GM18508 (cell line): ENCODE measurements around the gene CELSR3.

ENCODE experiments used
- ATAC-seq: cut with Tn5 transposase; IDR thresholded peaks from one replicate; pipeline ENCODE4 v1.9.1; 2021; ENCODE audit warnings: moderate number of reproducible peaks; ENCODE audit not compliant: insufficient read depth, unreplicated experiment

The CELSR3 gene, protein sequence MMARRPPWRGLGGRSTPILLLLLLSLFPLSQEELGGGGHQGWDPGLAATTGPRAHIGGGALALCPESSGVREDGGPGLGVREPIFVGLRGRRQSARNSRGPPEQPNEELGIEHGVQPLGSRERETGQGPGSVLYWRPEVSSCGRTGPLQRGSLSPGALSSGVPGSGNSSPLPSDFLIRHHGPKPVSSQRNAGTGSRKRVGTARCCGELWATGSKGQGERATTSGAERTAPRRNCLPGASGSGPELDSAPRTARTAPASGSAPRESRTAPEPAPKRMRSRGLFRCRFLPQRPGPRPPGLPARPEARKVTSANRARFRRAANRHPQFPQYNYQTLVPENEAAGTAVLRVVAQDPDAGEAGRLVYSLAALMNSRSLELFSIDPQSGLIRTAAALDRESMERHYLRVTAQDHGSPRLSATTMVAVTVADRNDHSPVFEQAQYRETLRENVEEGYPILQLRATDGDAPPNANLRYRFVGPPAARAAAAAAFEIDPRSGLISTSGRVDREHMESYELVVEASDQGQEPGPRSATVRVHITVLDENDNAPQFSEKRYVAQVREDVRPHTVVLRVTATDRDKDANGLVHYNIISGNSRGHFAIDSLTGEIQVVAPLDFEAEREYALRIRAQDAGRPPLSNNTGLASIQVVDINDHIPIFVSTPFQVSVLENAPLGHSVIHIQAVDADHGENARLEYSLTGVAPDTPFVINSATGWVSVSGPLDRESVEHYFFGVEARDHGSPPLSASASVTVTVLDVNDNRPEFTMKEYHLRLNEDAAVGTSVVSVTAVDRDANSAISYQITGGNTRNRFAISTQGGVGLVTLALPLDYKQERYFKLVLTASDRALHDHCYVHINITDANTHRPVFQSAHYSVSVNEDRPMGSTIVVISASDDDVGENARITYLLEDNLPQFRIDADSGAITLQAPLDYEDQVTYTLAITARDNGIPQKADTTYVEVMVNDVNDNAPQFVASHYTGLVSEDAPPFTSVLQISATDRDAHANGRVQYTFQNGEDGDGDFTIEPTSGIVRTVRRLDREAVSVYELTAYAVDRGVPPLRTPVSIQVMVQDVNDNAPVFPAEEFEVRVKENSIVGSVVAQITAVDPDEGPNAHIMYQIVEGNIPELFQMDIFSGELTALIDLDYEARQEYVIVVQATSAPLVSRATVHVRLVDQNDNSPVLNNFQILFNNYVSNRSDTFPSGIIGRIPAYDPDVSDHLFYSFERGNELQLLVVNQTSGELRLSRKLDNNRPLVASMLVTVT (N-terminal part only)

DNA sequence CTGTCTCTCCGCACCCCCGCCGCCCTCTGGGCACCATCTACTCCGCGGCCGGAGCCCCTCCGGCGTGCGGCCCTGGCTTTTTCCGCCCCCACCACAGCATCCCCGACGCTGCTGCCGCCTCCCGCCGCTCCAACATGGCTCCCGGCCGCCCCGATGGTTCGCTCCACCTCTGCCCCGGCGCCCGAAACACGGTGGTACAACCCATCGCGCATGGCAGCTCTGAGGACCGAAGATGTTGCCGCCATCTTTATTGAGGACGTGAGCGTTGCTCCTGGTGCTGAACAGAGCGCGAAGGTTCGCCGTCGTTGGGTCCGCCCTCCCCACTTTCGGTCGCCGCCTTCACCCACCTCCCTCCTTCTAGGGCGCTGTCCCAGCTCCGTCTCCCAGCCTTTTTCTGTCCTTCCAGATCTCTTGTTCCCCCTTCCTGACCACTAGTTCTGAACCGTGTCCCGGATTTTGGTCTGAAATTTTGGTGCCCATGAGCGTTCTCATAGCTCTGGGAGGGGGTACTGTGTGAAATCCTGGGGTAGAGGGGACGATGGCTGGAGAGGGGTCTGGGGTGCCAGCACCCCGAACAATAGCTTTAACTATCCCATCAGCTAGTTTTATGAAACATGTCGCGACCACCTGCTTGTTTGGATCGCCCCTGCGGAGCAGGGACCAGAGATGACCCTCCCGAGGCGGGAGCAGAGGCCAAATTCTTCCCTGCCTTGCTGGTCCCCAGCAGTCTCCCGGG lies at the start of gene CELSR3:
TSS of gene CELSR3 (minus strand) at position 134 of the 736 bp plus-strand sequence. CDS start 252 bp downstream, outside the sequence.
- ATAC-seq, result no peak

DNA sequence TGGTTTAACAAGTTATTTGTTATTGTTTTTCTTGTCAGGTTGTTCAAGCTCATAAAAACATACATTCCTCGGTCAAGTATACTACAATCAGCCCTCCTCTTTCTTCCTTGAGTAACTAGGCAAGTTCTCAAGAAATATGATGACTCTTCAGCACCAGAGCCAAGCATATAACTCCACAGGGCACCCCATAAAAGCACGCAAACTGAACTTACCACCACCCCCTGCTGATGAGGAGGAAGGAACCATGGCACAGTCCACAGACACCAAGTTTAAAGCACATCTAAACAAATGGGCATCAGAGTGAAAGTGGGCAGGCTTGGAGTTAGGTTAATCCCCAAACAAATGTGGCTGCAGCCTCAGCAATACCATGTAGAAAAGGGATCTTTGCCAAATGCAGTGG lies 49.0 kb upstream of the CELSR3 start:
- no peak for ATAC-seq

DNA sequence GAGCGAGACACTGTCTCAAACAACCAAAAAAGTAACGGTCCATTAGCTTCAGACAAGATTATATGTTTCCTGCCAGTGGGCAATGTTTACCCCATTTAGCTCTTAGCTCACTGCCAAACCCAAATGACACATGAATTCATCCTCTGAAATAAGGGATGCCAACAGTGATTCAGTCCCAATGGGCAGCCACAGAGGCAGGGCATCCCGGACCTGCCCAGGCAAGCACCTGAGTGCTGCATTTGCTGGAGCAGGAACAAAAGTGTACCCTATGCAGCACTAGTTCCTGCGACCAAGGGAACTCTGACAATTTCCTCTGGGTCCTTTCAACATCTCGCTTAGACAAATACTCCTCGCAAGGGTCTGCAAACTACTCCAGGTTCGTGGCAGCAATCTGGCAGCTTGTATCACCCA lies 46.4 kb upstream of the CELSR3 start:
- no peak for ATAC-seq

DNA sequence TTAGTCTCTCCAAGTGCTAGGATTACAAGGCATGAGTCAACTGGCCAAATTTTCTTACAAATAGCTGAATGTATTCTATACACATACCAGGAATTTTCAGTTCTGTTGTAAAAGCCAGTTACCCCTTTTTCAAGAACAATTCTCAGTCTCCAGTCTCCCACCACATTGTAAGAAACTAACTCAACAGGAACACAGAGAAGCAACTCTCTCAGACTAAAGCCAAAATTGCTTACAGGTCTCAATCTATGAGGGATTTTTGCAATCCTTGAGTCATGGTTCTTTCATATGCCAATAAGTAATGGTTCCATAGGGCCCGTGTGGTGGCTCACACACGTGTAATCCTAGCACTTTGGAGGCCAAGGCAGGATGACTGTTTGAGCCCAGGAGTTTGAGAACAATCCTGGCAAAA lies 45.8 kb upstream of the CELSR3 start:
- no peak for ATAC-seq

DNA sequence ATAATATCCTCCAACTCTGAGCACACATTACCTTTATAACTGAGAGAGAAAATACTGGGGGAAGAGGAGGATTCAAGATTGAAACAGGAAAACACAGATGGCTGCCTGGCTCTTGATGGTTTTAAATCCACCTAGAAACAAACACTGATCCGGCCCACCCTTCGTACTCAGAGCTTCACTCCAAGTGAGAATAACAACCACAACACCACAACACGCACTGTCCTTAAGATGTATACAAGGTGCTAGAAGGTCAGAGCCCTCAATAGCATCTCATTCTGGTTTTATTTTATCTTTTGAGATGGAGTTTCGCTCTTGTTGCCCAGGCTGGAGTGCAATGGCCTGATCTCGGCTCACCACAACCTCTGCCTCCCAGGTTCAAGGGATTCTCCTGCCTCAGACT lies 44.5 kb upstream of the CELSR3 start:
- no peak for ATAC-seq

DNA sequence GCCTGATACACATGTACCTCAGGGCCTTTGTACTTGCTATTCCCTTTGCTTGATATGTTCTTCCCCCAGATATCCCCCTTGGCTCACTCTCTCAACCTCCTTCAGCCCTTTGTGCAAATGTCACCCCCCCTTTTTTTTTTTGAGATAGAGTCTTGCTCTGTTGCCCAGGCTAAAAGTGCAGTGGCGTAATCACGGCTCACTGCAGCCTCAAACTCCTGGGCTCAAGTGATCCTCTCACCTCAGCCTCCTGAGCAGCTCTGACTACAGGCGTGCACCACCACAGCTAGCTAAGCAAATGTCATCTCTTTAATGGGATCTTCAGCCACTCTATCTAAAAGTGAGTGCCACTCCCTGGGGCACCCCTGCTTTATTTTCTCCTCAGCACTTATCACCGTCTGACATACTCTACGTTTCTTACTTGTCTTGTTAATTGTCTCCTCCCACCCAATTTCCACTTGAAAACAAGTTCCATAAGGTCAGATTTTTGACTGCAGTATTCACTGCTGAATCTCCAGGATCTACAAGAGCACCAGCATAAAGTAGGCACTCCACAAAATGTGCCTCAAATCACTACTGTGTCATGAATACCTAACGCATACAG lies 39.7 kb upstream of the CELSR3 start:
- ATAC-seq, result no peak

DNA sequence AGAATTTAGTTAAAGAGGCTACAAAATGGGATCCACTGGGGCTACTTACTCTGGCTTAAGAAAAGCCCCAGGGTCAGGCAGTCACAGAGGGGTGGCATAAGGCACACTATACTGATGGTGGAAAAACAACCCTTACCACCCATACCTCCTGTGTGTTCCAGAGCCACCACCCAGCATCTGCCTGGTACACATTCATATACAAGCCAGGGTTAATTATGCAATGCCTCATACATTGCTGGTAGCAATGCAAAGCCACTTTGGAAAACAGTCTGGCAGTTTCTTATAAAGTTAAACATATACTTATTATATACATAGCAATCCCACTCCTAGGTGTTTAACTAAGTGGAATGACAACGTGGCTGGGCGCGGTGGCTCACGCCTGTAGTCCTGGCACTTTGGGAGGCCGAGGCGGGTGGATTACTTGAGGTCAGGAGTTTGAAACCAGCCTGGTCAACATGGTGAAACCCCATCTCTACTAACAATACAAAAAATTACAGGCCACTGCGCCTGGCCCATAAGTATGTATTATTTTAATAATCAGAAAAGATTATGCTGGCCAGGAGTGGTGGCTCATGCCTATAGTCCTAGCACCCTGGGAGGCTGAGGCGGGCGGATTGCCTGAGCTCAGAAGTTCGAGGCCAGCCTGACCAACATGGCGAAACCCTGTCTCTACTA lies 38.2 kb upstream of the CELSR3 start:
- ATAC-seq, result no peak

DNA sequence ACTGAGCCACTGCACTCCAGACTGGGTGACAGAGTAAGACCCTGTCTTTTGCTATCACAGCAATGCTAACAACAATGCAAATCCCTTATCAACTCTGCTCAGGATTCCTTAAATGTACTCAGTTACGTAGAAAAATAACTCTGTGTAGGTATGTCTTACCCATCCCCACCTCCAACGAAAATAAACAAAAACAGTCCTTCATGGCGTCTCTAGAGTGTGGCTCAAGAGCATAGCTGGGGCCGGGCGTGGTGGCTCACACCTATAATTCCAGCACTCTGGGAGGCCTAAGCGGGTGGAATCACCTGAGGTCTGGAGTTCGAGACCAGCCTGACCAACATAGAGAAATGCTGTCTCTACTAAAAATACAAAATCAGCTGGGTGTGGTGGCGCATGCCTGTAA lies 36.2 kb upstream of the CELSR3 start:
- no peak for ATAC-seq

DNA sequence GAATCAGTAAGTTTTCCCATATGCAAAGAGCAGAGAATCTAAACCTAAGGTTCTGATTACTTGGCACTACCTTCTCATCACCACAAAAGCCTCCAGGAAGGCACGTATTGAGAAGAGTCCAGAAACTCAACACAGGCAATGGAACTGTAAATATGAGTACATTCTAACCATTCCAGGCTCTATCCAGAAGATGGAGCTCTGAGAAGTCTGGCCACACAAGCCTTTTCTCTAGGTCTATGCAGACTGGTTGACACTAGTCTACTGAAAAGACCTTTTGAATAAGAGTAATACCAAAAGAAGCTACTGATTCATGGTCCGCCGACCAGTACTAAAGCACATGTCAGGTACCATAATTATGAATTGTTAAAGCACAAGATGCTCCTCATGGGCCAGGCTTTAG lies 35.3 kb upstream of the CELSR3 start:
- no peak for ATAC-seq

DNA sequence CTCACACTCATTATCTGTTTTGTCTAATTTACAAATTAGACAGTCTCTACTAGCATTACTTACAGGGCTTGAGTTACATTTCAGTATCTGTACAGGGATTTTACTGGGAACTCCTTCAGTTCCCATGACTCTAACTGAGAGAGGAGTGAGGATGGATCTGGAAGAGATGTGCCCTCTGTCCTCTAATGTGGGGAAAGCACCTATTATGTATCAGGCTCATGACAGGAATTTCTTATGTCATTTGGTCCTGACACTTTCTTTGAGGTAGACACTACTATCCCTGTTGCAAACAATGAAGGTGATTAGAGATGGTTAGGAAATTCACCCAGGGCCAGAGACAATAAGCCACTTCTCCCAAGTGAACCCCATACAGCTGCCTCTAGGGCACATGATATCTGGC lies 33.9 kb upstream of the CELSR3 start:
- ATAC-seq, result no peak

DNA sequence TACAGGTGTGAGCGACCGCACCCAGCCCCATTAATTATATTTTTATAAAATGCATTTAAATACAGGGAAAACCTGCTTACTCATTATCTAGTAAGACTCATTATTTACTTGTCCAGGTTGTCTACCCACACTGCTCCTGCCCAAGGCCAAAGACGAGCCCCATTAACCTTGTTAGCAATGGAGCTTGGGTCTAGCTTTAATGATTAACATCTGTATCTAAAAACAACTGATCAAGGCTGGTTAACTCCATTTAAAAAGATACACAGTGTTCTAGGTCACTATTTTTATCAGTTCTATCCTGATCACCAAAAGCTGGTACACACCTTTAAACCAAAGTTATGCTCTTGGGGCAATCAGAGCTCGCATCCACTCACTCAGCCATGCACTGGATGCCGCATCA lies 33.5 kb upstream of the CELSR3 start:
- ATAC-seq, result no peak

DNA sequence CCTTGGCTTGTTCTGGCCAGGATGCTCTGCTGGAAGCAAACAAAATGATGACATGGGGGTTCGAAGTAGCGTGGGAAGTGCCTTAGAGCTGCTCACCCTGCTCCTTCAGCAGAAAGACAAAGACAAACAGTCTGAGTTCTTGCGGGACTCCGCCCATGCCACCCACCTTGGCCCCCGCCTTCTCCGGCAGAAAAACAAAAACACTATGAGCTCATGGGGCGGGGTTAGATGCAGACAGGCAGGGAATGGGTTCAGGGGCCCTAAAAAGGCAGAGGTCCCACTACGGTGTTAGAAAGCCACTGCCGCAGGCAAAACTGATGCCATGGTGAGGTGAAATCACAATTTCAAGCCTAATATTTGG lies 32.7 kb upstream of the CELSR3 start:
- no peak for ATAC-seq

DNA sequence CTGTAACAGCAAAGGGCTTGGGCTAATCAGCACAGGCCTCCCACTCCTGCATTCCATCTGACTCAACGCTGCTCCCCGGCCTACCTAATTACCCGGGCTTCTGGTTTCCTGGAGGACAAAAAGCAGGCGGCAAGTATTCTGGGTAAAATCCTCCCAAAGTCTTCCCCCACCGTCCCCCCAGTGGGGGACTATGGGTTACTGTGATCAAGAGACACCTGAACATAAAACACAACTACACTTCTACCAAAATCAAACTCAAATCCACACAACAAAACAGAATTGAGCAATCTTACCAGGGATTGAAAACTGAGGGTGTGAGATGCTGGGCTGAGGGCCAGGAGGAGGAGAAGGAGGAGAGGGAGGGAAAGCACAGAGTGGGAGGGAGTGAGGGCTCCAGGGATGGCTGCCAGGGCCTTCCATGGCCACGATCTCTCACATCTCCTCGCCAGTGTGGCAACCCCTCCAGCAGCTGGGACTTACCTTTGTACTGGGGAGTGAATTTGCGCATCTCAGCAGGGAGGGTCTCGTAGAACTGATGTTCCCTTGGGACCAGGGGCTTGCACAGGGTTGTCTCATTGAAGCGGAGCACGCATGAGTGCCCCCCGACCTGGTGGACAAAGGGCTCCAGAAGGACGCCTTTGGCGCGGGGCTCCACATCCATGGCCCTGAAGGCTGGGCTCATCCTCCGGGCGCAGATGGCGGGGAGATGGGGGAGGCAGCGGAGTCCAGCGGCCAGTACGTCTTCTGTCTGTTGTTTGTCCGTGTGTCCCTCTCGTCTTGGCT lies 32.1 kb upstream of the CELSR3 start:
- no peak for ATAC-seq

DNA sequence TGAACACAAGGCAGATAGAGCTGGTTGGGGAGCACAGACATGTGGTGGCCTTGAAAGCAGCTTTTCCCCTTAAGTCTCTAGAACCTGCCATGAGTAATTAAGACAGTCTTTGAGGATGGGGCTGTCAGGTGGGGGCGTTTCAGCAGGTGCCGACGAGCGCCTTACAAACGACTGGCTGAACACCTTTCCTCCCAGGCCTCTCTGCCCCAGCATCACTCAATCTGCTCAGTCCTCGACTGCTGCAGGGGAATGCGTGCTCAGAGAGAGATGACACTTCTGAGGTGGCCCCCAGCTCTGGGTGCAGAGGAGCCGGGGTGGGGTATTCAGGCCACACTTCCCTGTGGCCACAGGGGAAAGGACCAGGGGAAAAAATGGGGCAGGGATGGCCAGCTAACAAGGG lies 31.1 kb upstream of the CELSR3 start:
- ATAC-seq, result no peak

DNA sequence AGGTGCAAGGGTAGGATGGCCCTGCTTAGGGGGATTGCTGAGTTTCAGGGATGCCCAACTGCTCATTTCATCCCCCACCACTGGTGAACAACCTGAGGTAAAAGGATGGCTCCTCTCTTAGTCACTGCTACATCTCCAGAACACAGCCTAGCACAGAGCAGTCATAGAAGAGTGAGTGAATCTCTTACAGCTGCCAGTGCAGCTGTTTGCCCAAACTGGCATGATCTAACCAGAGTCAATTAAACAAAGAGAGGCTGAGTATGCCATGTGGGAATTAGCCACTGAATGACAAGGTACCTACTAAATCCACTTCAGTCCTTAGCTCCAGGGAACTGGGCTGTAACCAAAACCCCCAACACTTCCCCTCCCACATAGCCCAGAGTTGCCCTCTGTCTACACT lies 29.9 kb upstream of the CELSR3 start:
- no peak for ATAC-seq

DNA sequence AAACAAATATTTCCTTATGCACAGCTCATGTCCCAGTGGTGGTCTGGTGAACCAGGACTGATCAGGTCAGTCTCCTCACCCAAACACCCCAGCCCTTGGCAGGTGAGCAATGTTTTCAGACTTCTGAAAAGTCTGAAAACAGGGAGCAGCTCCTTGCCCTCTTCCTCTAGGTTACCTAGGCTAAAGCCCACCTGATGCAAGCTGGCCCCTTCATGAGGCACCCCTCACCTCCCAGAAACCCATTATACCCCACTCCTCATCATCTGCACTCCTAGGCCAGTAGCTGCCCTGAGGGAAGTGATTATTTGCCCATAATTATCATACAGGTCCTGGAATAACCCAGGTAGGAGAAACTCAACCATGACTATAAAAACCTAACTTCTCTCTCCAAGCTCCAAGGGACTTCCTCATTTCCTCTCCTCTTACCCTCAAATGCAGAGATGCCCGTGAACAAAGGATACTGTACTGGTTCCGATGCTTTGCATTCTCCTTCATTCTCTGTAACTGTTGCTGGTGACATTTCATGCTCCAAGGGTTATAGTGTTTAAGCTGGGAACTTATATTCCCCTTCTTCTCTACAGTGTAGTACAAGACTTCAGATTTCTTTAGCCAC lies 28.3 kb upstream of the CELSR3 start:
- ATAC-seq, result no peak

DNA sequence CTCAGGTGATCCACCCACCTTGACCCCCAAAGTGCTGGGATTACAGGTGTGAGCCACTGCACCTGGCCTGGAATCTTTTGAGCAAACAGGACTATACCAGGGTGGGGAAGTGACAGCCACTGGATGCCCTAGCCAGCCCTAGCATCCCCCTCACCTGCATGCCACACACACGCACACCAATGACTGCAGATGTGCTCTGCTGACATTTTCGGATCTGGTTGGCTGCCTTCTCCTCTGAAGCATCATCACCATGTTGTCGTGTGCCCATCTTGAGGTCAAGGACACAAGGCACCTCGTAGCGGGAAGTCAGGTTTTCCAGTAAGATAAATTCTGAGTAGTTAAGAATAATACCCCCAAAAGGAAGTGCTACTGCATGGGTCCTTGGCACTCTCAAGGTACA lies 26.7 kb upstream of the CELSR3 start:
- ATAC-seq, result no peak

DNA sequence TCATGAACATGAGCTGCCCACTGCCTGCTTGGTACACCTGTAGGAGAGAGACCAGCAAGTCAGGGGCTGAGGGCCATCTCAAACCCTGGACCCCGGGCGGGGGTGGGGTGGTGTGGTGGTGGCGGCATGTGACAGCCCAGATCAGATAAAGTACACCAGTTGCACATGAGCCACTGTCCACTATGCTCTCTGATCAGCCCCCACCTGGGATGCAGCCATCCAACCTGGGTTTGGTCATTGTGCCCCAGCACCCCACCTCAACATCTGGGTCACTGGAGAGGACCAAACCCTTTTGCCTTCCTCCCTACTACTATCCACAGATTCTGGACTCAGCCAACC lies 26.0 kb upstream of the CELSR3 start:
- ATAC-seq, result no peak
